BE2C (cell line): ENCODE data around the gene LPAR4.
"Not testable (repeated sequence)": the region's sequence is repeated elsewhere in the genome, so short reads cannot be mapped to it uniquely, and the experiment has no call there.

Experiments used
- DNase-seq: peaks from one replicate; pipeline ENCODE4 v3.0.0-alpha.2; 2020
- H3K27me3 ChIP-seq: fragments of 250-450 bp; sonication (Bioruptor Pico); 2 replicates; pipeline ENCODE4 v1.5.1; 2020; ENCODE audit warnings: mild to moderate bottlenecking
- H3K36me3 ChIP-seq: fragments of 250-450 bp; sonication (Bioruptor Pico); 2 replicates; pipeline ENCODE4 v1.5.1; 2020; ENCODE audit warnings: mild to moderate bottlenecking
- H3K4me1 ChIP-seq: fragments of 250-450 bp; sonication (Bioruptor Pico); 2 replicates; pipeline ENCODE4 v1.5.1; 2020
- H3K4me3 ChIP-seq: 2 replicates; pipeline ENCODE4 v1.5.1; 2011; ENCODE audit warnings: low read depth, low read length
- H3K9me3 ChIP-seq: fragments of 250-450 bp; sonication (Bioruptor Pico); 2 replicates; pipeline ENCODE4 v1.5.1; 2020
- CTCF ChIP-seq: IDR thresholded peaks from 2 replicates; pipeline ENCODE4 v1.5.1; 2012; ENCODE audit warnings: mild to moderate bottlenecking, low read depth, low read length

The LPAR4 gene

GRCh38 chrX:78801522-78801921 lies 54.0 kb downstream of the LPAR4 start:
- Histone ChIP-seq H3K9me3 (no peaks in the 10 kb centered on the region), H3K4me3 (no peak overlapping the region), H3K27me3 (no peaks in the 10 kb centered on the region), H3K36me3 (no peaks in the 10 kb centered on the region), H3K4me1 (no peaks in the 10 kb centered on the region)
- DNase-seq = no peak
- TF ChIP-seq CTCF = no peak

GRCh38 chrX:78802526-78802925 lies 55.0 kb downstream of the LPAR4 start:
- H3K9me3 ChIP-seq, H3K4me1 ChIP-seq, H3K4me3 ChIP-seq, DNase-seq, H3K36me3 ChIP-seq, H3K27me3 ChIP-seq: not testable (repeated sequence)
